HepG2 (cell line): ENCODE results near the gene BLOC1S4. TPM values are rescaled to one million over a fixed set of nuclear protein-coding genes. Genes with fewer than 3 reads are reported as not detected.

Experiments used
- BHLHE40 ChIP-seq: IDR thresholded peaks from 2 replicates; pipeline ENCODE4 v1.6.1; 2011; ENCODE audit warnings: low read length, improper control_type of control experiment
- CBFB ChIP-seq: sonication (generic); formaldehyde crosslinking; IDR thresholded peaks from 2 replicates; pipeline ENCODE4 v1.4.0; 2020; ENCODE audit warnings: missing genetic modification reagents
- CREM ChIP-seq, 2 experiments: sonication (generic) in 1 of 2; formaldehyde crosslinking in 1 of 2; IDR thresholded peaks; 2 replicates each; pipeline versions ENCODE4 v1.4.0 to v1.6.1; 2016 to 2020; ENCODE audit warnings: antibody characterized with exemption in 1 of 2, mild to moderate bottlenecking in 1 of 2, missing genetic modification reagents in 1 of 2
- FOXK2 ChIP-seq: fragments of 450-650 bp; IDR thresholded peaks from 2 replicates; pipeline ENCODE4 v1.6.1; 2016
- FOXO1 ChIP-seq: sonication (generic); formaldehyde crosslinking; IDR thresholded peaks from 2 replicates; pipeline ENCODE4 v1.4.0; 2020; ENCODE audit warnings: missing genetic modification reagents
- GABPB1 ChIP-seq: IDR thresholded peaks from 2 replicates; pipeline ENCODE4 v1.6.1; 2016; ENCODE audit warnings: mild to moderate bottlenecking, missing genetic modification reagents, moderate library complexity, missing compliant biosample characterization
- GATAD2A ChIP-seq: IDR thresholded peaks from 2 replicates; pipeline ENCODE4 v1.6.1; 2016
- MEF2D ChIP-seq: sonication (generic); formaldehyde crosslinking; IDR thresholded peaks from 2 replicates; pipeline ENCODE4 v1.5.1; 2020; ENCODE audit warnings: mild to moderate bottlenecking, missing genetic modification reagents
- MIXL1 ChIP-seq: IDR thresholded peaks from 2 replicates; pipeline ENCODE4 v1.6.1; 2016
- PRPF4 ChIP-seq: fragments of 200-400 bp; formaldehyde crosslinking; IDR thresholded peaks from 2 replicates; pipeline ENCODE4 v1.6.1; 2016; ENCODE audit warnings: low read length, low read depth; ENCODE audit not compliant: poor library complexity, severe bottlenecking
- RXRA ChIP-seq: sonication (generic); formaldehyde crosslinking; IDR thresholded peaks from 2 replicates; pipeline ENCODE4 v1.5.1; 2020; ENCODE audit warnings: missing genetic modification reagents
- SOX13 ChIP-seq, 3 experiments: fragments of 450-650 bp in 1 of 3; sonication (generic) in 1 of 3; formaldehyde crosslinking in 1 of 3; IDR thresholded peaks in 2 of 3; conservative IDR thresholded peaks in 1 of 3; 2 replicates each; pipeline versions ENCODE4 v1.5.0 to v1.6.1; 2016 to 2020; ENCODE audit warnings: antibody characterized with exemption in 1 of 3, mild to moderate bottlenecking in 1 of 3, missing compliant biosample characterization in 1 of 3, missing genetic modification reagents in 1 of 3, moderate library complexity in 1 of 3
- THAP11 ChIP-seq: IDR thresholded peaks from 2 replicates; pipeline ENCODE4 v1.6.1; 2016; ENCODE audit warnings: missing biosample characterization, missing genetic modification reagents
- ZMYM2 ChIP-seq: sonication (generic); formaldehyde crosslinking; IDR thresholded peaks from 2 replicates; pipeline ENCODE4 v1.8.0; 2022; ENCODE audit warnings: mild to moderate bottlenecking, missing genetic modification reagents
- ZMYM3 ChIP-seq: sonication (generic); formaldehyde crosslinking; IDR thresholded peaks from 2 replicates; pipeline ENCODE4 v1.5.1; 2020; ENCODE audit warnings: mild to moderate bottlenecking, missing genetic modification reagents
- ZNF260 ChIP-seq: sonication (generic); formaldehyde crosslinking; IDR thresholded peaks from 2 replicates; pipeline ENCODE4 v1.4.0; 2020; ENCODE audit warnings: missing genetic modification reagents, low read depth, mild to moderate bottlenecking, borderline replicate concordance
- ZNF543 ChIP-seq: sonication (generic); formaldehyde crosslinking; IDR thresholded peaks from 2 replicates; pipeline ENCODE4 v1.4.0; 2020; ENCODE audit warnings: mild to moderate bottlenecking, missing genetic modification reagents
- ZNF629 ChIP-seq: sonication (generic); formaldehyde crosslinking; conservative IDR thresholded peaks from 2 replicates; pipeline ENCODE4 v1.5.0; 2020; ENCODE audit warnings: missing genetic modification reagents
- ZSCAN30 ChIP-seq: sonication (generic); formaldehyde crosslinking; IDR thresholded peaks from 2 replicates; pipeline ENCODE4 v1.5.0; 2020; ENCODE audit warnings: mild to moderate bottlenecking, missing genetic modification reagents
- polyA plus RNA-seq, 8 experiments: library from polyadenylated mRNA; depleted of rRNA in 3 of 8; stranded (reverse) in 7 of 8; unstranded in 1 of 8; fragments of >200 nt; fragmentation: Illumina TruSeq in 4 of 8; extraction: Trizol in 4 of 8; gene quantifications; 2 replicates each; pipeline versions ENCODE4 v1.2.1 to v1.2.3, GENCODE V29; 2011 to 2016; ENCODE audit warnings: low read depth in 4 of 8, missing spikeins in 1 of 8, mixed read lengths in 1 of 8; ENCODE audit not compliant: insufficient read depth in 1 of 8
- total RNA-seq, 5 experiments: library from RNA; depleted of rRNA; stranded (reverse); fragments of >200 nt; fragmentation: Illumina TruSeq; extraction: Trizol; gene quantifications; 2 replicates each; pipeline ENCODE4 v1.2.3, GENCODE V29; 2016; ENCODE audit warnings: low read depth in 1 of 5
- TF ChIP-seq, protein P1 (sequence below): sonication (generic); formaldehyde crosslinking; IDR thresholded peaks from 2 replicates; pipeline ENCODE4 v1.5.1; 2020; ENCODE audit warnings: missing genetic modification reagents, mild to moderate bottlenecking, borderline replicate concordance
- TF ChIP-seq, protein P2 (sequence below): sonication (generic); formaldehyde crosslinking; IDR thresholded peaks from 2 replicates; pipeline ENCODE4 v1.4.0; 2020; ENCODE audit warnings: missing genetic modification reagents
- TF ChIP-seq, protein P3 (sequence below): sonication (generic); formaldehyde crosslinking; IDR thresholded peaks from 2 replicates; pipeline ENCODE4 v1.8.0; 2022; ENCODE audit warnings: mild to moderate bottlenecking, missing genetic modification reagents, moderate library complexity
- TF ChIP-seq, protein P4 (sequence below): IDR thresholded peaks from 2 replicates; pipeline ENCODE4 v1.6.1; 2016; ENCODE audit warnings: mild to moderate bottlenecking, missing biosample characterization, missing genetic modification reagents
- TF ChIP-seq, protein P5 (sequence below): sonication (generic); formaldehyde crosslinking; IDR thresholded peaks from 2 replicates; pipeline ENCODE4 v1.4.0; 2020; ENCODE audit warnings: low read depth, mild to moderate bottlenecking, missing genetic modification reagents

BLOC1S4 gene
- total and polyA plus RNA-seq, 2 of the 13 experiments (the other 11 are each of a cell fraction or from before 2014, with no cell fraction given) = 15.5 to 20.9 TPM

DNA sequence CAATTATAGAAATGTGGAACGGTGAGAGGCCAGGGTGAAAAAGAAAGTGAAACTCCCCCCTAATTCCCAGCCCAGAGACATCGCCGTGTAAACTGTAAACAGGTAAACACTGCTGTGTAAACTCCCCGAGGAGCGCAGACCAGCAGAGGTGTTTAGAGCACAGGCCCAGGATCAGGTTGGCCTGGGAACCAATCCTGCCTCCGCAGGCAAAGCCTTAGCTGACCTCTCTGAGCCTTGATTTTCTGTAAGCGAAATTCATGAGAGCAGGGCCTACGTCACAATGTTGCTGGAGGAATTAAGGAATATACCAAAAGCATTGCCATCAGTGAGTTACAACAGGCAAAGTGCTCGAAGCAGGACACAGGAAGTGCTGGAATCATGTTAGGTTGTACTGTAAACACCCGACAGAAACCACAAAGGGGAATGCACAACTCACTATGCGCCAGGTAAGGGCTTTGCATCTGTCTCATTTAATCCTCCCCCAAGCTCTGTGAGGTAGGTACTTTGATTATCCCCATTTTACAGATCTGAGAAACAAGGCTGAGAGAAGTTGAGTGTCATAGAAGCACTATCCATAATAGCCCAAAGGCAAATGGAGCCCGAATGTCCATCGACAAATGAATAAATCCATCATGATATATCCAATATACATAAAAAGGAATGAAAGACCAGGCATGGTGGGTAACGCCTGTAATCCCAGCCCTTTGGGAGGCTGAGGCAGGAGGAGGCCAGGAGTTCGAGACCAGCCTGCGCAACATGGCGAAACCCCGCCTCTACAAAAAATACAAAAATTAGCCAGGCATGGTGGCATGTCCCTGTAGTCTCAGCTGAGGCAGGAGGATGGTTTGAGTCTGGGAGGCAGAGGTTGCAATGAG lies 35.9 kb downstream of the BLOC1S4 start (continued):
- TF ChIP-seq GABPB1 (CRISPR knock-in tag) (peak; percentile 68; the same call in 1 of the 2 replicates), ZSCAN30 (CRISPR knock-in tag) (peak; percentile 83), FOXK2 (peak; percentile 62; the same call in 1 of the 2 replicates), MIXL1 (CRISPR knock-in tag) (0 out of 2 replicates have a peak, but pooled peaks have one; percentile 12), FOXO1 (CRISPR knock-in tag) (peak; percentile 54; the same call in 1 of the 2 replicates), RXRA (CRISPR knock-in tag) (peak; percentile 25; the same call in 1 of the 2 replicates), GATAD2A (CRISPR knock-in tag) (peak; percentile 54; the same call in 1 of the 2 replicates), ZNF629 (peak; percentile 90), SOX13 (IDR thresholded peaks at IDR 0.05) (no peak), SOX13 (CRISPR knock-in tag; conservative IDR thresholded peaks at IDR 0.05 in 1 of 2, IDR thresholded peaks at IDR 0.05 in 1 of 2) (no peak; a peak in 1 of 4 replicates), PRPF4 (peak; percentile 48), ZMYM3 (peak; percentile 22; the same call in 1 of the 2 replicates), BHLHE40 (peak; percentile 47; the same call in 1 of the 2 replicates), ZNF260 (CRISPR knock-in tag) (no peak), ZNF543 (CRISPR knock-in tag) (0 out of 2 replicates have a peak, but pooled peaks have one; percentile 23), CREM (IDR thresholded peaks at IDR 0.05) (peak; percentile 42; the same call in 1 of the 2 replicates), CREM (CRISPR knock-in tag; IDR thresholded peaks at IDR 0.05) (no peak), CBFB (CRISPR knock-in tag) (peak; percentile 69), ZMYM2 (CRISPR knock-in tag) (peak; percentile 47; the same call in 1 of the 2 replicates), MEF2D (CRISPR knock-in tag) (peak; percentile 41; the same call in 1 of the 2 replicates), THAP11 (CRISPR knock-in tag) (peak; percentile 14; the same call in 1 of the 2 replicates)
- TF ChIP-seq, protein P1, sequence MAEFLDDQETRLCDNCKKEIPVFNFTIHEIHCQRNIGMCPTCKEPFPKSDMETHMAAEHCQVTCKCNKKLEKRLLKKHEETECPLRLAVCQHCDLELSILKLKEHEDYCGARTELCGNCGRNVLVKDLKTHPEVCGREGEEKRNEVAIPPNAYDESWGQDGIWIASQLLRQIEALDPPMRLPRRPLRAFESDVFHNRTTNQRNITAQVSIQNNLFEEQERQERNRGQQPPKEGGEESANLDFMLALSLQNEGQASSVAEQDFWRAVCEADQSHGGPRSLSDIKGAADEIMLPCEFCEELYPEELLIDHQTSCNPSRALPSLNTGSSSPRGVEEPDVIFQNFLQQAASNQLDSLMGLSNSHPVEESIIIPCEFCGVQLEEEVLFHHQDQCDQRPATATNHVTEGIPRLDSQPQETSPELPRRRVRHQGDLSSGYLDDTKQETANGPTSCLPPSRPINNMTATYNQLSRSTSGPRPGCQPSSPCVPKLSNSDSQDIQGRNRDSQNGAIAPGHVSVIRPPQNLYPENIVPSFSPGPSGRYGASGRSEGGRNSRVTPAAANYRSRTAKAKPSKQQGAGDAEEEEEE (CRISPR knock-in tag) = no peak
- TF ChIP-seq, protein P2, sequence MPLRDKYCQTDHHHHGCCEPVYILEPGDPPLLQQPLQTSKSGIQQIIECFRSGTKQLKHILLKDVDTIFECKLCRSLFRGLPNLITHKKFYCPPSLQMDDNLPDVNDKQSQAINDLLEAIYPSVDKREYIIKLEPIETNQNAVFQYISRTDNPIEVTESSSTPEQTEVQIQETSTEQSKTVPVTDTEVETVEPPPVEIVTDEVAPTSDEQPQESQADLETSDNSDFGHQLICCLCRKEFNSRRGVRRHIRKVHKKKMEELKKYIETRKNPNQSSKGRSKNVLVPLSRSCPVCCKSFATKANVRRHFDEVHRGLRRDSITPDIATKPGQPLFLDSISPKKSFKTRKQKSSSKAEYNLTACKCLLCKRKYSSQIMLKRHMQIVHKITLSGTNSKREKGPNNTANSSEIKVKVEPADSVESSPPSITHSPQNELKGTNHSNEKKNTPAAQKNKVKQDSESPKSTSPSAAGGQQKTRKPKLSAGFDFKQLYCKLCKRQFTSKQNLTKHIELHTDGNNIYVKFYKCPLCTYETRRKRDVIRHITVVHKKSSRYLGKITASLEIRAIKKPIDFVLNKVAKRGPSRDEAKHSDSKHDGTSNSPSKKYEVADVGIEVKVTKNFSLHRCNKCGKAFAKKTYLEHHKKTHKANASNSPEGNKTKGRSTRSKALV = 0 out of 2 replicates have a peak, but pooled peaks have one; percentile 49
- TF ChIP-seq, protein P3, sequence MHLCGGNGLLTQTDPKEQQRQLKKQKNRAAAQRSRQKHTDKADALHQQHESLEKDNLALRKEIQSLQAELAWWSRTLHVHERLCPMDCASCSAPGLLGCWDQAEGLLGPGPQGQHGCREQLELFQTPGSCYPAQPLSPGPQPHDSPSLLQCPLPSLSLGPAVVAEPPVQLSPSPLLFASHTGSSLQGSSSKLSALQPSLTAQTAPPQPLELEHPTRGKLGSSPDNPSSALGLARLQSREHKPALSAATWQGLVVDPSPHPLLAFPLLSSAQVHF (CRISPR knock-in tag) = no peak
- TF ChIP-seq, protein P4, sequence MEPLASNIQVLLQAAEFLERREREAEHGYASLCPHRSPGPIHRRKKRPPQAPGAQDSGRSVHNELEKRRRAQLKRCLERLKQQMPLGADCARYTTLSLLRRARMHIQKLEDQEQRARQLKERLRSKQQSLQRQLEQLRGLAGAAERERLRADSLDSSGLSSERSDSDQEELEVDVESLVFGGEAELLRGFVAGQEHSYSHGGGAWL (CRISPR knock-in tag) = no peak
- TF ChIP-seq, protein P5, sequence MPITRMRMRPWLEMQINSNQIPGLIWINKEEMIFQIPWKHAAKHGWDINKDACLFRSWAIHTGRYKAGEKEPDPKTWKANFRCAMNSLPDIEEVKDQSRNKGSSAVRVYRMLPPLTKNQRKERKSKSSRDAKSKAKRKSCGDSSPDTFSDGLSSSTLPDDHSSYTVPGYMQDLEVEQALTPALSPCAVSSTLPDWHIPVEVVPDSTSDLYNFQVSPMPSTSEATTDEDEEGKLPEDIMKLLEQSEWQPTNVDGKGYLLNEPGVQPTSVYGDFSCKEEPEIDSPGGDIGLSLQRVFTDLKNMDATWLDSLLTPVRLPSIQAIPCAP = 0 out of 2 replicates have a peak, but pooled peaks have one; percentile 73
